SK-MEL-5 (cell line): ENCODE data around the gene KRT13. TPM values are rescaled to one million over a fixed set of nuclear protein-coding genes. Genes with fewer than 3 reads are reported as not detected.

Experiments used
- DNase-seq: peaks from one replicate; pipeline ENCODE4 v3.0.0-alpha.2; 2016; ENCODE audit warnings: low read depth, low spot score
- in situ Hi-C: cut with HindIII; loops from 2 replicates; pipeline ENCODE4 v1.10.0; 2016; ENCODE audit warnings: low sequenced_read_pairs, high pct_unique_total_duplicates, low pct_unique_long_range_greater_than_20kb
- total RNA-seq: library from RNA; depleted of rRNA; stranded (reverse); fragments of >200 nt; shearing (Covaris generic); gene quantifications from 2 replicates; pipeline ENCODE4 v1.2.3, GENCODE V29; 2014

Gene KRT13
- total RNA-seq, 1 experiment from 2014 or later = not detected

DNA sequence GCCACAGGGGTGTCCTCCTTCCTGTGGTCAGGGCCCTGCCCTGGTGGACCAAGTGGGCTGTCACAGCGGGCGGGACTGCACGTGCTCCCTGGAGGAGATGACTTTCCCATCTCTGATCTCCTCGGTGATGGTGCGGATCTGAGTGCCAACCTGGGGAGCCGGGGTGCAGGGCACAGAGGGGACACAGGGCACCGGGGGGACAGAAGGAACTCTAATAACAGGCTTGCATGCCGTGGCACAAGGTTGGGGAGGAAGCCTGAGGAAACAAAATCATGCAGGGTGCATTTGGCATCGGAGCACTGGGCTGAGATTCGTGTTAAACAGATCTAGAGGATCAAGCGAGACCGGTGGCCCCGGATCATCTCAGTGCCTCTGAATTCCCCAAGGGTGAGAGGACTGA lies 19.1 kb downstream of the KRT13 start:
- DNase-seq = no peak
- in situ Hi-C loops = no loop called here

- in situ Hi-C loops = no loop called here
- no peak for DNase-seq
These were observed 20.2 kb downstream of the KRT13 start for GRCh38 chr17:41484920-41485904.

DNA sequence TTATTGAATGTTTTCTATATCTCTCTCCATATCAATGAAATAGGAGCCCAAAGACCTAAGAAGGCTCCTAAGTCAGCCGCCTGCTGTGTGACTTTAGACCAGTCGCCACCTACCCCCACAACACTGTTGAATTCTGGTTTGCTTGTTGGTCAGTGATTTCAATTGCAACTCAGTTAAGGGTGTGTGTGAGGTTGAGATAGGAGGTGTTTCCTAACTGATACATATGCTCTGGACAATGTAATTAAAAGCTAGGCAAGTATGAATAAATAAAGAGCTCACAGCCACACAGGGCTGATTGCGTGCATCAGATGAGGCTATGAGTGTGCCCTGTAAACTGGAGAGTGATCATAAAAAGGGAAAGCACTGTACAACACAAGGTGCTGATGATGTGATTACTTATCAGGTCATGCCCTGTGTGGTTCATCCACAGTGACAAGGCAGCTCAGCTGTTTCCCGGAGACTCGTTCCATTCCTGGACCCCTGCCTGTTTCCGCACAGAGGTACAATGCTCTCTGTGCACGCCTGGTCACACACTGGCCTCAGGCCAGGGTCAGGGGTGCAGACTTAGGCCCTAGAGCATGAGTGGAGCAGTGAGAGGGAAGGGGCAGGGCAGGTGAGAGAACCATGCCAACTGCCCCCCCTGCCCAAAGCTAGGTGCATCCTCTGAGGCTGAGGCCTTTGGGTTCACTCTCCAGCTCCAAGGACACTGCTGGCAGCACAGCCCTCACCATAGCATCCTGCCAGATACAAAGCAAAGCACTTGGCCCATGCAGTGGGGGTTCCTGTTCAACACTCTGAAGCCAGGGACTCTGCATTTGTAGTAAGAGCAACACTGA lies 21.2 kb downstream of the KRT13 start:
- in situ Hi-C loops = no loop called here
- DNase-seq = no peak

GRCh38 chr17:41483531-41483930 lies 21.9 kb downstream of the KRT13 start:
- in situ Hi-C loops = no loop called here
- no peak for DNase-seq

- DNase-seq = no peak
- in situ Hi-C loops = no loop called here
These were observed 24.4 kb downstream of the KRT13 start, which contains the start of gene KRT35 for GRCh38 chr17:41481036-41481435. Gene KRT35, minus strand, starts transcription at chr17:41481151. Its CDS starts 54 bp downstream, at chr17:41481097.

DNA sequence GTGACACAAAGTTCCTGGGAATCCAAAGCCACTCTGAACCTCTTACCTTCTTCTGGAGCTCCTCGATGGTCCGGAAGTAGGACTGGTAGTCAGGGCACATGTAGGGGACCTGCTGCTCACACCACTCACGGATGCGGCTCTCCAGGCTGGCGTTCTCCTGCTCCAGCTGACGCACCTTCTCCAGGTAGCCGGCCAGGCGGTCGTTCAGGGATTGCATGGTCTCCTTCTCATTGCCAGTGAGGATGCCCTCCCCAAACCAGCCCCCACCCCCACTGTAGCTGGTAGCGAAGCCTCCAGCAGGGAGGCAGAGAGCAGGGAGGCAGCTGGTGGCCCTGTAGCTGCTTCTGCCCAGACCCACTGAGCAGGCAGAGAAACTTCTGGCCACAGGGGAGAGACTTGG lies 24.8 kb downstream of the KRT13 start:
- DNase-seq = no peak
- in situ Hi-C loops = no loop called here

DNA sequence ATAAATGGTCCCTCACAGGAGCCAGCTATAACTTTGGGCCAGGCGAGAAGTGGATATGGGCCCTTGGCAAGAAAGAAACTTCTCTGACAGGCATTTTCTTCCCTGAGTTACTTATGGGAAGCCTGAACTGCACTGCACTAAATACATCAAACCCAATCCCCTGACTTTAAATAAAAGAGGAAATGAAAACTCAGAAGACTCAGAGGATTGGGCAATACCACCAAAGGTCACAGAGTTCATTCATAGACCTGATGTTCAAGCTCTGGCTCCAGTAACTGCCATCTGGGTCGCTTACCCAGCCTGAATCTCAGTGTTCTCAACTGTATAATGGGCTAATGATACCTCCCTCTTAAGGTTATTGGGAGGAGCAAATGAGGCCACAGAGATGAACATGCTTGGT lies 25.3 kb downstream of the KRT13 start:
- in situ Hi-C loops = no loop called here

GRCh38 chr17:41478237-41478636 lies 27.2 kb downstream of the KRT13 start:
- in situ Hi-C loops = no loop called here
- DNase-seq = no peak

More for the DNA sequence above, 25.3 kb downstream of the KRT13 start:
- no peak for DNase-seq

DNA sequence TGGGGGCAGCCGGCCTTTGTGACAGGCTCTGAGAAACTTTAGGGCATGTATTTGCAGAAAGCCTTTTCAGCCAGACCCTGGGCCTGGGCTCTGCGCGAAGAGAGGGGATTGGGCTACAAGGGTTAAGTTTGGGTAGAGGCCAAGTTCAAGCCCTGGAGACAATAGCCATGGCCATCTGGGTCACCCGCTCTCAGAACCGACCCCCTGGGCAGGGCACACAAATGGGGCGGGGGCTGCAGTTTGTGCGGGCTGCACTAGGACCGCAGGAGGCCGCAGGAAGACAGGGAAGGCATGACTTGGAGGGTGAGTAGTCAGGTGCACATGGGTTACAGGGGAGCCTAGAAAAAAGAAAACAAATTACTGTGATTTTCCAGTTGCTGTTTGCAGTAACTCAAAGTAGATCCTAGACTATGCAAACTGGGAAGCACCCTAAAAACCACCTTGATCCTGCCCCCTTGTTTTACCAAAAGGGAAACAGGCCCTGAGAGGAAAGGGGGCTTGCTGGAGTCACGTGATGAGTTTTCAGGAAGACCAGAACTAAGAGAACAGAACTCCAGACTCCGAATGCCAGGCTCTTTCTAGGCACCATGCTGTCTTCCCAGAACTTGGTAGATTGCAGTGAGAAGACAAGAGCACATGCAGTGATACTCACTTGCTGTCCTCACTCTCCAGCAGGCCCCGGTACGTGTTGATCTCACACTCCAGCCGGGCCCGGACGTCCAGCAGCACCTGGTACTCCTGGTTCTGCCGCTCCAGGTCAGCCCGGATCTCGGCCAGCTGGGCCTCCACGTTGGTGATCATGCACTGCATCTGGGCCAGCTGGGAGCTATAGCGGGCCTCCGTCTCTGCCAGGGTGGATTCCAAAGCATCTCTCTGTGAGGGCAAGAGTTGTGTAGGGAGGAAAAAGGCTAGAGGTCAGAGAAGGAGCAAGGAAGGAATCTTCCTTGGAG lies 28.3 kb downstream of the KRT13 start:
- in situ Hi-C loops = no loop called here
- DNase-seq = no peak

DNA sequence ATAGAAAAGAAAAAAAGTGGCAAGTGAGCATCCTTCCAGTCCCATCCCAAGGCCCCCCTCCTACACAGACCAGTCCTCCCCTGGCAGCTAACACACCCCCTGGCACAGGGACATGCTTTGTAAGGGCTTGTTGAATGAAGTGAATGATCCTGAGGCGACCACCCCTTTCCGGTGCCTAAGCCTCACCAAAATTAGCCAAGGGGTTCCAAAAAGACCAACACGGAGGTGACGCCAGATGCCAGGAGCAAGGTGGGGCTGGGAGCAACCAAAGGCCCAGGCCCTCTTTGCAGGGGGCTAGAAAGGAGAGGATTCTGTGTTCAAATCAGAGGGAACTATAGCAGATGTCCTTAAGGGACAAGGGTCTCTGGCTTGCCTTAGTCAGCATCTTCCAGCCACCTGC lies 30.0 kb downstream of the KRT13 start:
- no peak for DNase-seq
- in situ Hi-C loops = no loop called here

DNA sequence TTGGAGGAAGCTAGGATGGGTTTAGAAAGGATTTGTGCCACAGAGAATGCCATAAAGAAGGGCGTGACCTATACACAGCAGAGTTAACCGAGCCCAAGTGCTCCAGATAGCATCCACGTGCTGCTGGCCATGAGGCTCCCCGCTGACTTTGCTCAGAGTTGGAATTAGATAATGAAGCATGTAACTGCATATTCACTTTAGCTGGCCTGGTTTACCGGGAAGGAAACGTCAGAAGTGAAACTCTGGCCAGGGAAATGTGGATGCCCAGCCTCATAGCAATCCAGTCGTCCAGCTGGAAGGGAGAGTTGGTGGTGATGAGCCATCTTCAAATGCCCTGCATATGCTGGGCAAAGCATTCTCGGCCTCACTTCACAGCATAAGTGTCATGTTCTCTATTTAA lies 30.5 kb downstream of the KRT13 start:
- in situ Hi-C loops = no loop called here
- no peak for DNase-seq

DNA sequence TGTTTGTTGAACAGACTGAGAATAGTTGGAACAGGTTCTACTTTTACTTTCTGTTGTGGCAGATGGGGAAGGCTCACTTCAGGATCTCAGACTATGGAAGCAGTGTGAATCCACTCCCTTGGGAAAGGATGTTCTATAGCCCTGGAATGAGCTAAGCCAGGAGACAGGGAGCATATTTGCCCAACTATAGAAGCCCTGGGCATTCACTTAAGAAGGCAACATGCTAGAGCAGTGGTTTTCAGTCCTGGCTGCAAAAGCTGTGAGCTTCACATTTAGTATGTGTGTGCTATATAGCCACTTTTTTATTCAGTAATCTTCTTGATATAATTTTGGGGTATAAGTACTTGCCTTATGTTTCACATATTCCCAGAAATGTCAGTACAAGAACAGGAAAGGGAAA lies 37.1 kb downstream of the KRT13 start:
- in situ Hi-C loops = no loop called here
- DNase-seq = no peak

DNA sequence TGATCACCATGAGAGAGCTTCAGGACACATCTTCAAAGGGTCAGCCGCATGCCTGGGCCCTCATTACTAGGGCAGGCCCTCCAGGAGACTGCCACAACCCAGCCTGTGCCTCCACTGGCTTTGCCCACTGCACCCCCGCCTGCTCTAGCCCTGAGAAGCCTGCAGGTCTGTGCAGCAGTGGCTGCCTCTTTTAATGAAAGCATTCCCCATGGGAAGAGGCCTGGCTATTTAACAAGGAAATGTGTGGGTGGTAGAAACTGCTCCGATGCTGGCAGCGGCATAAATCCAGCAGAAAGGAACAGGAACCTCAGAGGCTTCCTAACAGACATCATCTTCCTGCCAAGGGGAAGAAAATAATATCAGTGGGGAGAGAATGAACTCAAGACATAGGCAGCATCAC lies 37.9 kb downstream of the KRT13 start:
- no peak for DNase-seq
- in situ Hi-C loops = no loop called here

DNA sequence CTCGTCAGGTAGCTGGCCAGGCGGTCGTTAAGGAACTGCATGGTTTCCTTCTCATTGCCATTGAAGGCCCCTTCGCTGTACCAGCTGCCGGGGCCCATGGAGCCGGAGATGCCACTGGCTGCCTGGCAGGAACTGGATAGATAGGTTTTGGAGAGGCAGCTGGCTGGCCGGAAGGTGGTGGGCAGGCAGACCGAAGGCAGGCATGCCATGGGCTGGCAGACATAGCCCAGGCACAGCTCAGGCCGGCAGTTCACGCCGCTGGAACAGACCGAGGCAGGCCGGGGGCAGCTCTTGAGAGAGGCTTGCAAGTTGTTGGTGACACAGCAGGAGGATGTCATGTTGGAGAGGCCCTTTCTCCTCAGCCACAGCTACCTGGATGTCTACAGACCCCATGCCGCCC lies 38.4 kb downstream of the KRT13 start, which contains the start of gene KRT32:
KRT32 (minus strand) TSS at position 399 of the 400 bp plus-strand sequence; CDS start at position 338, 61 bp downstream.
- DNase-seq = no peak
- in situ Hi-C loops = no loop called here

DNA sequence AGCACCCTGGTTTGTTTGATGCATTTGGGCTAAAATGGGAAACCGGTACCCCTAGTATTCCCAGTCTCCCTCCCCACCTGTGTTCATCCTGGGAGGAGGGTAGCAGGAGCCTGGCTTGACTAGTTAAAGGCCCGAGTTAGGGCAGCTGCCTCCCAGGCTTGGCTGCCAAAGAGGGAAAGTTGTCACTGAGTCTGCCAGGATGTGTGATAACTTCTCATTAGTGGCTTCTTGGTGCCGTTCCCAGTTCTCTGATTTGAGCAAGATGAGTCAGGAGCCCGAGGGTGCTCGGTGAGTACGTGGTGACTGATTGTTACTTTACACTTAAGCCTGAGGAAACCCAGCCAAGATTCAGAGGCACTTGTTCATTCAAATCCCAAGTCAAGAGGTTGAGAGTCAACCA lies 40.7 kb downstream of the KRT13 start:
- DNase-seq = no peak
- in situ Hi-C loops = no loop called here

GRCh38 chr17:41464173-41464572 lies 41.2 kb downstream of the KRT13 start:
- DNase-seq = no peak
- in situ Hi-C loops = no loop called here

DNA sequence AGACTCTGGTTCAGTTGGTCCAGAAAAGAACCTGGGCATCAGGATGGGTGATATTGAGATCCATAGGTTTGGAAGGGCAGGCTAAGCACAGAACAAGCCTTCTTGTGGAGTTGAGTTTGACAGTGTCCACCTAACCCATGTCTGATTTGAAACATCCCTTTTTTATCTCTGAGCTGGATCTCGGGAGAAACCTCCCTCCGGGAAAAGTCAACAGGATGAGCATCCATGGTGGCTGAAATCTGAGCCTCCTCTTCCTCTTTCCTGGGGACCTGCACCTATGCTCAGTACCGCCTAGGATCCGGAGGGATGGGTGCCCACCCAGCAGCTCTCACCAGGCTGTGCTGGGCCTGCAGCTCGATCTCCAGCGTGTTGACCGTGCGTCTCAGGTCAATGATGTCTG lies 41.7 kb downstream of the KRT13 start:
- no peak for DNase-seq
- in situ Hi-C loops = no loop called here
